H1 (cell line): ENCODE measurements around the gene TGFBR2. TPM values are rescaled to one million over a fixed set of nuclear protein-coding genes. Genes with fewer than 3 reads are reported as not detected.

ENCODE experiments used
- CTCF ChIA-PET: fragments of 300-600 bp; sonication (Branson Sonifier 250); formaldehyde crosslinking; loops from one replicate; lab custom pipeline; 2021; ENCODE audit not compliant: partially characterized antibody; lab: Charles Lee
- POLR2A ChIA-PET: fragments of 300-600 bp; sonication (Branson Sonifier 250); formaldehyde crosslinking; loops from one replicate; lab custom pipeline; 2021; ENCODE audit warnings: inconsistent platforms; ENCODE audit not compliant: partially characterized antibody; lab: Charles Lee
- DNase-seq, 2 experiments: peaks; one replicate each; pipeline versions ENCODE4 v3.0.0 to v3.0.0-alpha.2; 2010 to 2022; ENCODE audit warnings: low spot score in 2 of 2, low read depth in 1 of 2, mixed read lengths in 1 of 2
- FAIRE-seq: peaks from 2 replicates; lab custom pipeline; 2011; peaks lifted over from hg19 to GRCh38; lab: Jason Lieb, UNC
- H2AFZ ChIP-seq: 2 replicates; pipeline ENCODE4 v1.8.1; 2012; ENCODE audit warnings: low read length, inconsistent platforms
- H2AK5ac ChIP-seq: 2 replicates; pipeline ENCODE4 v1.6.1; 2013; ENCODE audit warnings: low read depth, low read length
- H2BK120ac ChIP-seq: replicated peaks from 2 replicates; pipeline ENCODE3; 2013; ENCODE audit warnings: low read depth, low read length, inconsistent platforms
- H2BK12ac ChIP-seq: 2 replicates; pipeline ENCODE4 v1.6.1; 2013; ENCODE audit warnings: low read depth, low read length
- H2BK15ac ChIP-seq: 2 replicates; pipeline ENCODE4 v1.6.1; 2013; ENCODE audit warnings: low read length
- H2BK20ac ChIP-seq: 2 replicates; pipeline ENCODE4 v1.6.1; 2013; ENCODE audit warnings: low read length
- H2BK5ac ChIP-seq: 2 replicates; pipeline ENCODE4 v1.6.1; 2013; ENCODE audit warnings: low read depth, low read length
- H3K14ac ChIP-seq: 2 replicates; pipeline ENCODE4 v1.6.1; 2013; ENCODE audit warnings: inconsistent platforms; ENCODE audit not compliant: insufficient read length
- H3K18ac ChIP-seq: 2 replicates; pipeline ENCODE4 v1.6.1; 2013; ENCODE audit warnings: low read length; ENCODE audit errors: extremely low read depth
- H3K23ac ChIP-seq: 2 replicates; pipeline ENCODE4 v1.6.1; 2013; ENCODE audit warnings: inconsistent platforms; ENCODE audit not compliant: insufficient read length
- H3K23me2 ChIP-seq: 2 replicates; pipeline ENCODE4 v1.6.1; 2013; ENCODE audit warnings: low read depth, low read length
- H3K27ac ChIP-seq: 2 replicates; pipeline ENCODE4 v1.6.1; 2011; ENCODE audit warnings: low read depth, low read length, inconsistent platforms
- H3K27me3 ChIP-seq, 4 experiments: replicated peaks in 1 of 4; 1 replicate in 1 of 4; 2 replicates in 3 of 4; pipeline versions ENCODE4 v1.6.1 to v1.8.1; 2011 to 2013; ENCODE audit warnings: low read length in 3 of 4, mild to moderate bottlenecking in 3 of 4, inconsistent platforms in 2 of 4, mixed read lengths in 2 of 4, moderate library complexity in 1 of 4; ENCODE audit not compliant: control insufficient read depth in 3 of 4, insufficient read depth in 3 of 4; ENCODE audit errors: extremely low read depth in 1 of 4
- H3K36me3 ChIP-seq, 4 experiments: 2 replicates each; pipeline versions ENCODE4 v1.6.1 to v1.8.1; 2011 to 2013; ENCODE audit warnings: mild to moderate bottlenecking in 4 of 4, low read length in 3 of 4, moderate library complexity in 2 of 4, control low read depth in 1 of 4, inconsistent platforms in 1 of 4; ENCODE audit not compliant: insufficient read depth in 4 of 4, control insufficient read depth in 2 of 4
- H3K4ac ChIP-seq: replicated peaks from 2 replicates; pipeline ENCODE3; 2013; ENCODE audit warnings: low read length, low read depth, mixed read lengths, inconsistent platforms; ENCODE audit not compliant: insufficient read length
- H3K4me1 ChIP-seq, 4 experiments: replicated peaks in 1 of 4; 1 replicate in 1 of 4; 2 replicates in 3 of 4; pipeline versions ENCODE4 v1.6.1 to v1.8.1; 2011 to 2013; ENCODE audit warnings: low read length in 3 of 4, inconsistent platforms in 2 of 4, mixed read lengths in 1 of 4; ENCODE audit not compliant: insufficient read depth in 4 of 4, control insufficient read depth in 3 of 4
- H3K4me2 ChIP-seq, 2 experiments: 2 replicates each; pipeline versions ENCODE4 v1.6.1 to v1.8.1; 2011 to 2013; ENCODE audit warnings: low read depth in 2 of 2, low read length in 2 of 2, control low read depth in 1 of 2, inconsistent platforms in 1 of 2, mild to moderate bottlenecking in 1 of 2; ENCODE audit not compliant: insufficient read depth in 1 of 2
- H3K4me3 ChIP-seq, 4 experiments: fragments of 200-600, 300-600 bp in 1 of 4; sonication (generic), shearing (Covaris generic), sonication (Bioruptor Twin) in 1 of 4; 2 replicates each; pipeline versions ENCODE4 v1.5.1 to v1.8.1; 2011 to 2016; ENCODE audit warnings: low read length in 4 of 4, low read depth in 3 of 4, control low read depth in 2 of 4, inconsistent platforms in 2 of 4, mild to moderate bottlenecking in 2 of 4, mixed read lengths in 1 of 4, moderate library complexity in 1 of 4; ENCODE audit not compliant: insufficient read depth in 2 of 4; ENCODE audit errors: extremely low read depth in 1 of 4
- H3K56ac ChIP-seq: replicated peaks from 2 replicates; pipeline ENCODE3; 2013; ENCODE audit warnings: low read depth, mild to moderate bottlenecking, mixed read lengths, low read length, inconsistent platforms; ENCODE audit not compliant: insufficient read length
- H3K79me1 ChIP-seq: 2 replicates; pipeline ENCODE4 v1.6.1; 2013; ENCODE audit warnings: low read depth, low read length, control low read depth
- H3K79me2 ChIP-seq, 2 experiments: 2 replicates each; pipeline versions ENCODE4 v1.6.1 to v1.8.1; 2012 to 2013; ENCODE audit warnings: low read length in 2 of 2, mild to moderate bottlenecking in 2 of 2, inconsistent platforms in 1 of 2; ENCODE audit not compliant: insufficient read depth in 2 of 2, control insufficient read depth in 1 of 2
- H3K9ac ChIP-seq, 4 experiments: replicated peaks in 1 of 4; 1 replicate in 1 of 4; 2 replicates in 3 of 4; pipeline versions ENCODE4 v1.6.1 to v1.8.1; 2011 to 2013; ENCODE audit warnings: low read depth in 3 of 4, low read length in 3 of 4, control low read depth in 2 of 4, mild to moderate bottlenecking in 2 of 4, moderate library complexity in 2 of 4, inconsistent platforms in 1 of 4; ENCODE audit errors: extremely low read depth in 1 of 4
- H3K9me3 ChIP-seq, 2 experiments: 2 replicates each; pipeline versions ENCODE4 v1.6.1 to v1.8.1; 2012 to 2013; ENCODE audit warnings: mild to moderate bottlenecking in 2 of 2, moderate library complexity in 2 of 2, control low read depth in 1 of 2, inconsistent platforms in 1 of 2, low read depth in 1 of 2, low read length in 1 of 2, mixed read lengths in 1 of 2; ENCODE audit not compliant: insufficient read depth in 2 of 2
- H4K20me1 ChIP-seq, 2 experiments: replicated peaks in 1 of 2; 2 replicates each; pipeline versions ENCODE3 to v1.8.1; 2011 to 2013; ENCODE audit warnings: inconsistent platforms in 2 of 2, low read length in 2 of 2, mild to moderate bottlenecking in 1 of 2; ENCODE audit not compliant: insufficient read depth in 2 of 2, control insufficient read depth in 1 of 2
- H4K5ac ChIP-seq: 2 replicates; pipeline ENCODE4 v1.6.1; 2013; ENCODE audit warnings: low read length, low read depth, mixed read lengths, inconsistent platforms; ENCODE audit not compliant: insufficient read length
- H4K8ac ChIP-seq: 2 replicates; pipeline ENCODE4 v1.8.0; 2013; ENCODE audit warnings: mild to moderate bottlenecking, moderate library complexity, low read length, inconsistent platforms; ENCODE audit not compliant: insufficient read depth; ENCODE audit errors: extremely low read depth
- H4K91ac ChIP-seq: replicated peaks from 2 replicates; pipeline ENCODE3; 2013; ENCODE audit warnings: low read length, mixed read lengths, inconsistent platforms; ENCODE audit not compliant: insufficient read length
- CHD2 ChIP-seq: IDR thresholded peaks from 2 replicates; pipeline ENCODE4 v1.6.1; 2012; ENCODE audit warnings: low read length, improper control_type of control experiment
- SUZ12 ChIP-seq: fragments of 200-600 bp; sonication (generic); IDR thresholded peaks from 2 replicates; pipeline ENCODE4 v1.6.1; 2012; ENCODE audit warnings: mild to moderate bottlenecking, inconsistent platforms, low read length, moderate library complexity, mixed read lengths
- polyA plus RNA-seq, 7 experiments: library from polyadenylated mRNA; depleted of rRNA in 3 of 7; stranded (reverse) in 5 of 7; unstranded in 2 of 7; fragments of >200 nt in 5 of 7; fragments of 200-250 nt in 2 of 7; gene quantifications; 1 replicate in 5 of 7; 2 replicates in 1 of 7; 4 replicates in 1 of 7; pipeline versions ENCODE4 v1.2.1 to v1.2.3, GENCODE V29; 2011 to 2013; ENCODE audit warnings: missing spikeins in 2 of 7, mixed read lengths in 2 of 7
- total RNA-seq: library from RNA; stranded (reverse); fragmentation: NEBNext Ultra II Directional; extraction: Animal tissue kit (Norgen Biotek cat#: 25700); gene quantifications from 2 replicates; pipeline ENCODE4 v1.2.1, GENCODE V29; 2021

The TGFBR2 gene
- total and polyA plus RNA-seq, 2 of the 8 experiments (the other 6 are each of a cell fraction or from before 2014, with no cell fraction given), result 4.2 to 7.4 TPM

DNA sequence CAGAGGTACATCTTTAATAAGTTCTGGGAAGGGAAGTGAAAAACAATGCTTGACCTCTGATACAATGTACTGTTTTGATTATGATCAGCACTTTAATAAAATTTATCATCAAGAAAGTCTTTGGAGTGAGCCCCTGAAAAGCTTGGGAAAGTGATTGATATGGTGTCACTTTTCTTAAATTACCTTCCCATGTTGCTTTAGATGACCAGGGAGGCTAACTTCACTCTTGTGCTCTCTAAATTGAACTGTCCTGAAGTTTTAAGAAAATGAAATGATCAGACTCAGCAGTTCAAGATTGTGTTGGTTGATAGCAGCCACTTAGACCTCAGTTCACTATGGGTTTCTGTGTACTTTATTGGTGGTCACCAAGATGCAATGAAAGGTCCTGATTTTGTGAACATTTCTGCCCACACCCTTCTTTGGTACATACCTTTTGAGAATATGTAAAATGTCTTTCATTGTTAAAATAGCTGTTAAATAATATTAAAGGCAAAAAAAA, 15.7 kb downstream of the TGFBR2 start:
- ChIA-PET CTCF (no interaction called here), POLR2A (no interaction called here)
- Histone ChIP-seq H3K79me2 (peaks cover 3 to 68% of the 10 kb centered on the region in 2 experiments; a peak in 3 of 4 replicates), H2BK12ac (no peak overlapping the region), H2BK20ac (no peak overlapping the region), H4K91ac (no peak overlapping the region), H3K23me2 (no peaks in the 10 kb centered on the region; the same call in 1 of the 2 replicates), H3K9me3 (no peaks in the 10 kb centered on the region), H3K36me3 (no peaks in the 10 kb centered on the region), H2AK5ac (no peak overlapping the region), H2BK5ac (no peak overlapping the region), H3K23ac (no peak overlapping the region), H3K27ac (no peak overlapping the region), H3K4ac (no peak overlapping the region), H3K56ac (no peak overlapping the region), H3K27me3 (no peaks in the 10 kb centered on the region), H3K79me1 (no peaks in the 10 kb centered on the region; the same call in 1 of the 2 replicates), H2AFZ (no peak overlapping the region), H3K18ac (no peak overlapping the region), H4K20me1 (peaks cover 0 to 2% of the 10 kb centered on the region in 2 experiments), H3K9ac (no peak overlapping the region), H3K4me3 (no peak overlapping the region), H4K8ac (no peak overlapping the region), H2BK15ac (no peak overlapping the region), H3K4me1 (peaks cover 0 to 4% (median 0%) of the 10 kb centered on the region in 4 experiments; a peak in 2 of 7 replicates), H4K5ac (no peak overlapping the region), H2BK120ac (no peak overlapping the region), H3K14ac (no peak overlapping the region), H3K4me2 (no peak overlapping the region)
- DNase-seq (no peak), FAIRE-seq (no peak)
- TF ChIP-seq CHD2 (no peak), SUZ12 (no peak)
